Psoas muscle (tissue), 8 donors: Measurements from ENCODE around the gene CRYBG3. TPM values are rescaled to one million over a fixed set of nuclear protein-coding genes. Genes with fewer than 3 reads are reported as not detected.
A peak's percentile ranks its signal among the peaks of the same experiment; 100 is the strongest.

Source experiments
- ATAC-seq, 4 donors: fragments of 200-7000 bp; cut with Tn5 transposase; one replicate each; pipeline ENCODE4 v1.9.1; 2020; ENCODE audit warnings: moderate library complexity in 3 of 4, mild to moderate bottlenecking in 2 of 4
- DNase-seq, 2 donors: peaks; one replicate each; pipeline ENCODE4 v3.0.0-alpha.2; 2020
- H3K27ac ChIP-seq: fragments of 200-600 bp; one replicate; pipeline ENCODE4 v1.8.0; 2022
- H3K27me3 ChIP-seq, 3 donors: fragments of 200-600 bp in 1 of 3; one replicate each; pipeline versions ENCODE4 v1.6.1 to v1.8.0; 2013 to 2022; ENCODE audit warnings: low read length in 2 of 3, mild to moderate bottlenecking in 2 of 3, moderate library complexity in 1 of 3; ENCODE audit not compliant: insufficient read depth in 3 of 3
- H3K36me3 ChIP-seq, 2 donors: fragments of 200-600 bp in 1 of 2; one replicate each; pipeline versions ENCODE4 v1.6.1 to v1.8.0; 2013 to 2022; ENCODE audit warnings: low read depth in 1 of 2, mild to moderate bottlenecking in 1 of 2, moderate library complexity in 1 of 2; ENCODE audit not compliant: insufficient read depth in 1 of 2
- H3K4me1 ChIP-seq: fragments of 200-600 bp; one replicate; pipeline ENCODE4 v1.8.0; 2022
- H3K4me3 ChIP-seq: fragments of 200-600 bp; one replicate; pipeline ENCODE4 v1.8.0; 2022; ENCODE audit warnings: mild to moderate bottlenecking
- H3K9me3 ChIP-seq: fragments of 200-600 bp; one replicate; pipeline ENCODE4 v1.8.0; 2022
- WGBS, 3 donors: extraction: QIAGEN DNeasy Blood & Tissue Kit; methylation state at CpG; one replicate each; pipeline versions ENCODE4 v1.1.6 to v1.1.7; 2013; 5-methylcytosine and 5-hydroxymethylcytosine counted together
- intact Hi-C, 2 donors: fragments of 100-400 bp; cut with DNase I; formaldehyde crosslinking; loops; one replicate each; pipeline versions ENCODE4 v1.11.0 to v1.14.2; 2022
- long read RNA-seq, 2 donors: library from polyadenylated mRNA; unstranded; transcript quantifications; one replicate each; pipeline ENCODE4 v2.0.0, GENCODE V29; 2021
- polyA plus RNA-seq, 3 donors: library from polyadenylated mRNA; stranded (reverse); fragments of 200-250 nt; gene quantifications; one replicate each; pipeline ENCODE4 v1.2.3, GENCODE V29; 2013
- total RNA-seq, 4 donors: library from RNA; stranded (reverse); fragmentation: NEBNext Ultra II Directional in 2 of 4; extraction: Animal tissue kit (Norgen Biotek cat#: 25700) in 2 of 4; gene quantifications; one replicate each; pipeline versions ENCODE4 v1.2.1 to v1.2.4, GENCODE V29; 2021 to 2023
- TF ChIP-seq, protein P1 (sequence below): fragments of 200-600 bp; IDR thresholded peaks from one replicate; pipeline ENCODE4 v1.8.0; 2022; ENCODE audit warnings: antibody characterized with exemption
- donor health status: healthy with polysubstance abuse.
- donor health status: DM: no; HTN: no; CAD: no; lungs with moderate emphysema.
- donor health status: Bipolar disorder and iron deficiency.
- donor health status: healthy.
- donor health status: DM: yes; HTN: yes; CAD: no.
- donor health status: DM: no; HTN: no; CAD: no.
- donor health status: DM: no; HTN: no; CAD: no.
- donor health status: DM: yes; HTN: yes; CAD: no.

The CRYBG3 gene
- total RNA-seq, result 10 to 100 TPM; 10.1 to 36.9 (median 21.8) TPM
- 1 to 10 TPM; 5.1 to 9.2 (median 6.9) TPM for polyA plus RNA-seq
- long read RNA-seq, donor 1, partial matches to known transcripts, result 12 of 13 reads
- long read RNA-seq, donor 1, other reads (novel, unspliced or antisense), result 1 of 13 reads
- long read RNA-seq, donor 2, partial matches to known transcripts, result 10 of 13 reads
- long read RNA-seq, donor 2, other reads (novel, unspliced or antisense), result 3 of 13 reads

DNA sequence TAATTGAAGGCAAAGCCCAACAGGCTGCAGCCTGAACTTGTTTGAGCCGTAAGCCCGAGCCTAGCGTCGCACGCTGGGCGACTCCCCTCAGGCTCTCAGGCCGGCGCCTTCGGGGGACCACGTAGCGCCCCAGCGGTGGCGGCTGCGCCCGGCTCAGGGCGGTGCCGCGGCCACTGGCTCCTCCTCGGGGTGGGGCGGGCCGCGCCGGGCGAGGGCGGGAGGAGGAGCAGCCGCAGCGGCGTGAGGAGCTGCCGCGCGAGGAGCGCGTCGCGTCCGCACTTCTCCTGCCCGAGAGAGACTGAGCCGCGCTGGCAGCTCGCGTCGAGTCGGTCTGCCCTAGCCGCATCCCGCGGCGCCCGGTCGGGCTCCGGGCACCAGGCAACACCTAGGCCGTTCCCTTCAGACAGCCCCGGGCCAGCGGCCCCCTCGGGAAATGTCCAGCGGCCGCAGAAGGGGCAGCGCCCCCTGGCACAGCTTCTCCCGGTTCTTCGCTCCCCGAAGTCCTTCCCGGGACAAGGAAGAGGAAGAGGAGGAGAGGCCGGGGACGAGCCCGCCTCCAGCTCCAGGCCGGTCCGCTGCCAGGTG lies at the start of gene CRYBG3:
TSS of gene CRYBG3 (plus strand) at position 238 of the 585 bp plus-strand sequence. CDS start at position 434, 196 bp downstream.
- Histone ChIP-seq H3K27me3 (no peaks in the 10 kb centered on the region), H3K27ac (peak within 1 kb of the TSS; percentile 93), H3K4me3 (peak within 1 kb of the TSS; percentile 88), H3K9me3 (no peaks in the 10 kb centered on the region), H3K4me1 (peaks cover 27% of the 10 kb centered on the region), H3K36me3 (no peaks in the 10 kb centered on the region)
- WGBS, 3 donors, result 0 to 1% (median 0%) methylated on average over 31 to 66 of the region's 66 CpGs
- TF ChIP-seq, protein P1, sequence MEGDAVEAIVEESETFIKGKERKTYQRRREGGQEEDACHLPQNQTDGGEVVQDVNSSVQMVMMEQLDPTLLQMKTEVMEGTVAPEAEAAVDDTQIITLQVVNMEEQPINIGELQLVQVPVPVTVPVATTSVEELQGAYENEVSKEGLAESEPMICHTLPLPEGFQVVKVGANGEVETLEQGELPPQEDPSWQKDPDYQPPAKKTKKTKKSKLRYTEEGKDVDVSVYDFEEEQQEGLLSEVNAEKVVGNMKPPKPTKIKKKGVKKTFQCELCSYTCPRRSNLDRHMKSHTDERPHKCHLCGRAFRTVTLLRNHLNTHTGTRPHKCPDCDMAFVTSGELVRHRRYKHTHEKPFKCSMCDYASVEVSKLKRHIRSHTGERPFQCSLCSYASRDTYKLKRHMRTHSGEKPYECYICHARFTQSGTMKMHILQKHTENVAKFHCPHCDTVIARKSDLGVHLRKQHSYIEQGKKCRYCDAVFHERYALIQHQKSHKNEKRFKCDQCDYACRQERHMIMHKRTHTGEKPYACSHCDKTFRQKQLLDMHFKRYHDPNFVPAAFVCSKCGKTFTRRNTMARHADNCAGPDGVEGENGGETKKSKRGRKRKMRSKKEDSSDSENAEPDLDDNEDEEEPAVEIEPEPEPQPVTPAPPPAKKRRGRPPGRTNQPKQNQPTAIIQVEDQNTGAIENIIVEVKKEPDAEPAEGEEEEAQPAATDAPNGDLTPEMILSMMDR, result peak; percentile 21
- DNase-seq (peak; percentile 85 to 92), ATAC-seq (peak; percentile 94 to 98 (median 94))
- intact Hi-C loops, result loop anchor here in 1 of 2 donors (5.0 kb wide), 2 partner anchors 40 to 155 kb away; no protein-coding TSS in a partner anchor

DNA sequence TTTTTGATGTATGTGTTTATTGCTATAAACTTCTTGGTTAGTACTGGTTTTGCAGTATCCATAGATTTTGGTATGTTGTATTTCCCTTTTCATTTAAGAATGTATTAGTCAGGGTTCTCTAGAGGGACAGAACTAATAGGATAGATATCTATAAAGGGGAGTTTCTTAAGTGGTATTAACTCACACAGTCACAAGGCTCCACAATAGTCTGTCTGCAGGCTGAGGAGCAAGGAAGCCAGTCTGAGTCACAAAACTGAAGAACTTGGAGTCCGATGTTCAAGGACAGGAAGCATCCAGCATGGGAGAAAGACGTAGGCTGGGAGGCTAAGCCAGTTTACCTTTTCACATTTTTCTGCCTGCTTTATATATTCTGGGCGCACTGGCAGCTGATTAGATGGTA lies 48.9 kb upstream of the CRYBG3 start:
- Histone ChIP-seq H3K4me1 (no peaks in the 10 kb centered on the region), H3K36me3 (peaks cover 0 to 19% of the 10 kb centered on the region in 2 donors), H3K4me3 (no peak overlapping the region), H3K27ac (no peak overlapping the region), H3K9me3 (peaks cover 8% of the 10 kb centered on the region), H3K27me3 (no peaks in the 10 kb centered on the region)
- intact Hi-C loops, result no loop called here
- ATAC-seq, result no peak
- 97 to 98% (median 98%) methylated on average over 3 of the region's 3 CpGs for WGBS, 3 donors
- DNase-seq, result no peak
- TF ChIP-seq, protein P1, result no peak

DNA sequence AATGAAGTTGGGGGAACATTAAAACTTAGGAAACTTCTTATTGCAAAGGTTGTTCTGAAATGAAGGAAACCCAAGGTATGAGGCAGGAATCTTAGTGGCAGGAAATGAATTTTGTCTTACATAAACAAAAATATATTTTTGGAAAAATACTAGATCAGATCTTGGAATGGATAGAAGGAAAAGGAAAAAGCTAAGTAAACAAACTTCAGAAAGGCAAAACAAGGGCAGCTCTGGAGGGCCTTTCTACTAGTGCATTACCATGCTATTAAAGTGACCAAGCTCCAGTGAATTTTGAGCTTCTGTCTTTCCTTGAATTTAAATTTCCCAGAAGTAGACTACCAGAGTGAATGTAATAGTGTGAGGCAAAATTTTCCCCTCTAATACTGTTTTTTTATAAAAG lies 43.7 kb upstream of the CRYBG3 start:
- H3K4me1 ChIP-seq, result no peaks in the 10 kb centered on the region
- no peak for DNase-seq
- H3K4me3 ChIP-seq, result no peak overlapping the region
- no peak for ATAC-seq
- no peaks in the 10 kb centered on the region for H3K36me3 ChIP-seq
- no peaks in the 10 kb centered on the region for H3K27me3 ChIP-seq
- TF ChIP-seq, protein P1, result no peak
- H3K27ac ChIP-seq, result no peak overlapping the region
- intact Hi-C loops, result no loop called here
- H3K9me3 ChIP-seq, result no peaks in the 10 kb centered on the region

DNA sequence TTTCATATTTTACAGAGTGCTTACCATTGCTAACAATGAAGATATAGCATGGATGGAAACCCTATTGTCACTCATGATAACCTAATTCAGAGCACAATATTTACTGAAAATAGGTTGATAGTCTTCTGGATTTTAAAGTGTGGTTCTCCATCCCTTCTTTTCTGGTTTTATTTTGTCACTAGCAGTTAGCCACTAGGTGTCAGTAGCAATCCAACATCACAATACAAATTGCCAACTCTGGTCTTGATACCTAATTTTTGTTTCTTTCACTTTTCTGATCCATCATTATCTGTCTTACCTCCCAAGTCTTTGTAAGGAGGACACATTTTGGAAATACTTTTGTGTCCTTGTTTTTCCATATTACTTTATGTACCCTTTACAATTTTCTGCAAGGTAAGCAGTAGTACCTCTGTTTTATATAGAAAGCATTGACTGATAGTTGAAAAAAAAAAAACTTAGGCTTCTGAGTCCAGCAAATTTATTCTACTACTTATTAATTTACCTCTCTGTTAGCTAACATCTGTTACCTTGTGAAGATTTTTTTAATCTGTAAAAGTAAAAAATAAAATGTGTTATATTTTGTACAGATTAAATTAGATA lies 28.3 kb upstream of the CRYBG3 start:
- H3K36me3 ChIP-seq, result peaks cover 0 to 2% of the 10 kb centered on the region in 2 donors
- no peaks in the 10 kb centered on the region for H3K9me3 ChIP-seq
- DNase-seq (no peak), ATAC-seq (peak in 3 of 4 donors; percentile 49 to 76 (median 60))
- no peaks in the 10 kb centered on the region for H3K4me1 ChIP-seq
- TF ChIP-seq, protein P1, result peak; percentile 89
- no peaks in the 10 kb centered on the region for H3K27me3 ChIP-seq
- intact Hi-C loops, result loop anchor here in 1 of 2 donors (1.0 to 10.0 kb wide), 2 partner anchors 141 to 230 kb away; no protein-coding TSS in a partner anchor
- H3K4me3 ChIP-seq, result no peak overlapping the region
- H3K27ac ChIP-seq, result no peak overlapping the region
